Liver (tissue), 9 donors: Measurements from ENCODE around the gene ZNF766. TPM values are rescaled to one million over a fixed set of nuclear protein-coding genes. Genes with fewer than 3 reads are reported as not detected.

Source experiments
- DNase-seq: peaks from one replicate; pipeline ENCODE4 v3.0.0-alpha.2; 2017; ENCODE audit warnings: low spot score
- H3K27ac ChIP-seq, 2 donors: one replicate each; pipeline ENCODE4 v1.7.0; 2013; ENCODE audit warnings: inconsistent platforms in 2 of 2, low read length in 2 of 2, control low read depth in 1 of 2, low read depth in 1 of 2, mild to moderate bottlenecking in 1 of 2
- H3K27me3 ChIP-seq, 4 donors: one replicate each; pipeline versions ENCODE4 v1.6.1 to v1.7.0; 2013; ENCODE audit warnings: low read length in 3 of 4, inconsistent platforms in 1 of 4, mild to moderate bottlenecking in 1 of 4, moderate library complexity in 1 of 4; ENCODE audit not compliant: control insufficient read depth in 4 of 4, insufficient read depth in 4 of 4
- H3K36me3 ChIP-seq, 4 donors: one replicate each; pipeline versions ENCODE4 v1.6.1 to v1.7.0; 2013; ENCODE audit warnings: low read length in 3 of 4, mild to moderate bottlenecking in 3 of 4, low read depth in 1 of 4, moderate library complexity in 1 of 4; ENCODE audit not compliant: control insufficient read depth in 4 of 4, insufficient read depth in 3 of 4
- H3K4me1 ChIP-seq, 4 donors: one replicate each; pipeline versions ENCODE4 v1.6.1 to v1.7.0; 2013; ENCODE audit warnings: low read length in 3 of 4, mild to moderate bottlenecking in 3 of 4, moderate library complexity in 1 of 4; ENCODE audit not compliant: control insufficient read depth in 4 of 4, insufficient read depth in 4 of 4
- H3K4me3 ChIP-seq, 3 donors: one replicate each; pipeline versions ENCODE4 v1.6.1 to v1.7.0; 2013; ENCODE audit warnings: low read length in 3 of 3, control low read depth in 1 of 3, low read depth in 1 of 3, mild to moderate bottlenecking in 1 of 3
- H3K9ac ChIP-seq, 2 donors: one replicate each; pipeline ENCODE4 v1.7.0; 2013; ENCODE audit warnings: low read length in 2 of 2, mild to moderate bottlenecking in 2 of 2, moderate library complexity in 2 of 2, control low read depth in 1 of 2, low read depth in 1 of 2
- H3K9me3 ChIP-seq, 4 donors: one replicate each; pipeline versions ENCODE4 v1.6.1 to v1.7.0; 2013; ENCODE audit warnings: low read length in 3 of 4; ENCODE audit not compliant: control insufficient read depth in 4 of 4
- EGR1 ChIP-seq, 2 donors: IDR thresholded peaks; 2 replicates each; pipeline ENCODE4 v1.6.1; 2016 to 2018; ENCODE audit warnings: antibody characterized with exemption in 2 of 2, low read depth in 2 of 2
- FOXA1 ChIP-seq: IDR thresholded peaks from 2 replicates; pipeline ENCODE4 v1.6.1; 2016; ENCODE audit warnings: antibody characterized with exemption
- FOXA2 ChIP-seq: IDR thresholded peaks from 2 replicates; pipeline ENCODE4 v1.6.1; 2016; ENCODE audit warnings: antibody characterized with exemption
- GABPA ChIP-seq, 2 donors: IDR thresholded peaks in 1 of 2; conservative IDR thresholded peaks in 1 of 2; 2 replicates each; pipeline ENCODE4 v1.6.1; 2016; ENCODE audit warnings: antibody characterized with exemption in 2 of 2, mild to moderate bottlenecking in 1 of 2, moderate library complexity in 1 of 2
- HNF4A ChIP-seq, 2 donors: conservative IDR thresholded peaks; 2 replicates each; pipeline ENCODE4 v1.6.1; 2016; ENCODE audit warnings: antibody characterized with exemption in 2 of 2, mild to moderate bottlenecking in 2 of 2
- HNF4G ChIP-seq: IDR thresholded peaks from 2 replicates; pipeline ENCODE4 v1.6.1; 2016; ENCODE audit warnings: antibody characterized with exemption
- JUND ChIP-seq, 2 donors: IDR thresholded peaks; 2 replicates each; pipeline ENCODE4 v1.6.1; 2016; ENCODE audit warnings: antibody characterized with exemption in 2 of 2
- NR2F2 ChIP-seq: IDR thresholded peaks from 2 replicates; pipeline ENCODE4 v1.6.1; 2016; ENCODE audit warnings: antibody characterized with exemption
- RAD21 ChIP-seq, 2 donors: IDR thresholded peaks; 2 replicates each; pipeline ENCODE4 v1.6.1; 2016; ENCODE audit warnings: antibody characterized with exemption in 2 of 2, mild to moderate bottlenecking in 2 of 2
- RXRA ChIP-seq, 2 donors: IDR thresholded peaks; 2 replicates each; pipeline ENCODE4 v1.6.1; 2017 to 2018; ENCODE audit warnings: antibody characterized with exemption in 2 of 2, mild to moderate bottlenecking in 1 of 2
- SP1 ChIP-seq: IDR thresholded peaks from 2 replicates; pipeline ENCODE4 v1.6.1; 2018; ENCODE audit warnings: antibody characterized with exemption, mild to moderate bottlenecking
- TAF1 ChIP-seq: conservative IDR thresholded peaks from 2 replicates; pipeline ENCODE4 v1.6.1; 2016; ENCODE audit warnings: antibody characterized with exemption, mild to moderate bottlenecking
- YY1 ChIP-seq: IDR thresholded peaks from 2 replicates; pipeline ENCODE4 v1.6.1; 2016; ENCODE audit warnings: antibody characterized with exemption, mild to moderate bottlenecking
- WGBS: extraction: QIAGEN DNeasy Blood & Tissue Kit; methylation state at CpG from one replicate; pipeline ENCODE4 v1.1.7; 2013; 5-methylcytosine and 5-hydroxymethylcytosine counted together
- polyA plus RNA-seq, 2 donors: library from polyadenylated mRNA; stranded (reverse) in 1 of 2; unstranded in 1 of 2; fragments of 200-250 nt in 1 of 2; fragments of >200 nt in 1 of 2; fragmentation: Nextera tagmentation in 1 of 2; extraction: Ambion mirVana in 1 of 2; gene quantifications; one replicate each; pipeline versions ENCODE4 v1.2.1 to v1.2.3, GENCODE V29; 2013 to 2015
- total RNA-seq, 2 donors: library from RNA; depleted of rRNA; stranded (reverse); fragments of >200 nt; gene quantifications; one replicate each; pipeline ENCODE4 v1.2.3, GENCODE V29; 2014
- TF ChIP-seq, protein P1 (sequence below): fragments of 150-350 bp; IDR thresholded peaks from 2 replicates; pipeline ENCODE4 v1.5.1; 2017; ENCODE audit warnings: improper control_type of control experiment, low read depth, low read length; ENCODE audit not compliant: missing input control
- TF ChIP-seq, protein P2 (sequence below): IDR thresholded peaks from 2 replicates; pipeline ENCODE4 v1.6.1; 2016; ENCODE audit warnings: antibody characterized with exemption, mild to moderate bottlenecking
- TF ChIP-seq, protein P3 (sequence below): IDR thresholded peaks from 2 replicates; pipeline ENCODE4 v1.6.1; 2016; ENCODE audit warnings: antibody characterized with exemption
- TF ChIP-seq, protein P4 (sequence below): IDR thresholded peaks from 2 replicates; pipeline ENCODE4 v1.6.1; 2016; ENCODE audit warnings: antibody characterized with exemption
- TF ChIP-seq, protein P5 (sequence below): IDR thresholded peaks from 2 replicates; pipeline ENCODE4 v1.6.1; 2016; ENCODE audit warnings: antibody characterized with exemption
- donor health status: healthy.
- donor health status: healthy.
- donor health status: healthy.
- donor health status: healthy.
- donor health status: healthy.

The ZNF766 gene
- total and polyA plus RNA-seq, 4 donors = 1.6 to 4.9 (median 3.8) TPM

DNA sequence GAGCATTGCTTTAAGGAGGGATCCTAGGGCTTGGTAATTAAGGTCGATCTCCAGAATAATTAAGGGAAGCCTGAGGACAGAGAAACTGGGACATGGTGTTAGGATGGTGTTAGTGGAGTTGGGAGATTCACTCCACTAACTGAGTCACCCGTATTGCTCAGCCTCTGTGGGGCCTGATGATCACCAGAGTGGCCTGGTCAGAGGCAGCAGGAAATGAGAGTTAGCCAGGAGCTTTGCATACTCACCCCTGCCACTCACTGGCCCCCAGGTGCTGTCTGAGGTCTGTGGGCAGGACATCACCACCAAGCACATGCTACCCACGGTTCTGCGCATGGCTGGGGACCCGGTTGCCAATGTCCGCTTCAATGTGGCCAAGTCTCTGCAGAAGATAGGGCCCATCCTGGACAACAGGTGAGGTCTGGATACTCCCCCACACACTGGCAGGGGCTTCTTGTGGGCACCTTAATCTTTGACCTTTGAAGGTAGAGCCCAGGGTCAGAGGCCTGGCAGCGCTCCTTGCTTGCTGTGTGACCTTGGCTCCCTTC is 47.5 kb upstream of the ZNF766 start:
- H3K27ac ChIP-seq = no peak overlapping the region
- H3K4me1 ChIP-seq = no peaks in the 10 kb centered on the region
- H3K9me3 ChIP-seq = no peaks in the 10 kb centered on the region
- no peak overlapping the region for H3K4me3 ChIP-seq
- DNase-seq = no peak
- peaks cover 38 to 93% (median 91%) of the 10 kb centered on the region in 4 donors for H3K36me3 ChIP-seq
- H3K9ac ChIP-seq = no peak overlapping the region
- TF ChIP-seq JUND (IDR thresholded peaks at IDR 0.05) (no peak), EGR1 (IDR thresholded peaks at IDR 0.05; ENCODE audit: low read depth in 2 of 2) (no peak), SP1 (no peak), TAF1 (no peak), YY1 (no peak), HNF4G (no peak), HNF4A (conservative IDR thresholded peaks at IDR 0.05) (no peak), FOXA1 (no peak), RXRA (IDR thresholded peaks at IDR 0.05) (no peak), RAD21 (IDR thresholded peaks at IDR 0.05) (no peak), NR2F2 (no peak), FOXA2 (no peak)
- TF ChIP-seq, protein P1, sequence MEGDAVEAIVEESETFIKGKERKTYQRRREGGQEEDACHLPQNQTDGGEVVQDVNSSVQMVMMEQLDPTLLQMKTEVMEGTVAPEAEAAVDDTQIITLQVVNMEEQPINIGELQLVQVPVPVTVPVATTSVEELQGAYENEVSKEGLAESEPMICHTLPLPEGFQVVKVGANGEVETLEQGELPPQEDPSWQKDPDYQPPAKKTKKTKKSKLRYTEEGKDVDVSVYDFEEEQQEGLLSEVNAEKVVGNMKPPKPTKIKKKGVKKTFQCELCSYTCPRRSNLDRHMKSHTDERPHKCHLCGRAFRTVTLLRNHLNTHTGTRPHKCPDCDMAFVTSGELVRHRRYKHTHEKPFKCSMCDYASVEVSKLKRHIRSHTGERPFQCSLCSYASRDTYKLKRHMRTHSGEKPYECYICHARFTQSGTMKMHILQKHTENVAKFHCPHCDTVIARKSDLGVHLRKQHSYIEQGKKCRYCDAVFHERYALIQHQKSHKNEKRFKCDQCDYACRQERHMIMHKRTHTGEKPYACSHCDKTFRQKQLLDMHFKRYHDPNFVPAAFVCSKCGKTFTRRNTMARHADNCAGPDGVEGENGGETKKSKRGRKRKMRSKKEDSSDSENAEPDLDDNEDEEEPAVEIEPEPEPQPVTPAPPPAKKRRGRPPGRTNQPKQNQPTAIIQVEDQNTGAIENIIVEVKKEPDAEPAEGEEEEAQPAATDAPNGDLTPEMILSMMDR = no peak
- TF ChIP-seq, protein P2, sequence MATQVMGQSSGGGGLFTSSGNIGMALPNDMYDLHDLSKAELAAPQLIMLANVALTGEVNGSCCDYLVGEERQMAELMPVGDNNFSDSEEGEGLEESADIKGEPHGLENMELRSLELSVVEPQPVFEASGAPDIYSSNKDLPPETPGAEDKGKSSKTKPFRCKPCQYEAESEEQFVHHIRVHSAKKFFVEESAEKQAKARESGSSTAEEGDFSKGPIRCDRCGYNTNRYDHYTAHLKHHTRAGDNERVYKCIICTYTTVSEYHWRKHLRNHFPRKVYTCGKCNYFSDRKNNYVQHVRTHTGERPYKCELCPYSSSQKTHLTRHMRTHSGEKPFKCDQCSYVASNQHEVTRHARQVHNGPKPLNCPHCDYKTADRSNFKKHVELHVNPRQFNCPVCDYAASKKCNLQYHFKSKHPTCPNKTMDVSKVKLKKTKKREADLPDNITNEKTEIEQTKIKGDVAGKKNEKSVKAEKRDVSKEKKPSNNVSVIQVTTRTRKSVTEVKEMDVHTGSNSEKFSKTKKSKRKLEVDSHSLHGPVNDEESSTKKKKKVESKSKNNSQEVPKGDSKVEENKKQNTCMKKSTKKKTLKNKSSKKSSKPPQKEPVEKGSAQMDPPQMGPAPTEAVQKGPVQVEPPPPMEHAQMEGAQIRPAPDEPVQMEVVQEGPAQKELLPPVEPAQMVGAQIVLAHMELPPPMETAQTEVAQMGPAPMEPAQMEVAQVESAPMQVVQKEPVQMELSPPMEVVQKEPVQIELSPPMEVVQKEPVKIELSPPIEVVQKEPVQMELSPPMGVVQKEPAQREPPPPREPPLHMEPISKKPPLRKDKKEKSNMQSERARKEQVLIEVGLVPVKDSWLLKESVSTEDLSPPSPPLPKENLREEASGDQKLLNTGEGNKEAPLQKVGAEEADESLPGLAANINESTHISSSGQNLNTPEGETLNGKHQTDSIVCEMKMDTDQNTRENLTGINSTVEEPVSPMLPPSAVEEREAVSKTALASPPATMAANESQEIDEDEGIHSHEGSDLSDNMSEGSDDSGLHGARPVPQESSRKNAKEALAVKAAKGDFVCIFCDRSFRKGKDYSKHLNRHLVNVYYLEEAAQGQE = no peak
- TF ChIP-seq, protein P3, sequence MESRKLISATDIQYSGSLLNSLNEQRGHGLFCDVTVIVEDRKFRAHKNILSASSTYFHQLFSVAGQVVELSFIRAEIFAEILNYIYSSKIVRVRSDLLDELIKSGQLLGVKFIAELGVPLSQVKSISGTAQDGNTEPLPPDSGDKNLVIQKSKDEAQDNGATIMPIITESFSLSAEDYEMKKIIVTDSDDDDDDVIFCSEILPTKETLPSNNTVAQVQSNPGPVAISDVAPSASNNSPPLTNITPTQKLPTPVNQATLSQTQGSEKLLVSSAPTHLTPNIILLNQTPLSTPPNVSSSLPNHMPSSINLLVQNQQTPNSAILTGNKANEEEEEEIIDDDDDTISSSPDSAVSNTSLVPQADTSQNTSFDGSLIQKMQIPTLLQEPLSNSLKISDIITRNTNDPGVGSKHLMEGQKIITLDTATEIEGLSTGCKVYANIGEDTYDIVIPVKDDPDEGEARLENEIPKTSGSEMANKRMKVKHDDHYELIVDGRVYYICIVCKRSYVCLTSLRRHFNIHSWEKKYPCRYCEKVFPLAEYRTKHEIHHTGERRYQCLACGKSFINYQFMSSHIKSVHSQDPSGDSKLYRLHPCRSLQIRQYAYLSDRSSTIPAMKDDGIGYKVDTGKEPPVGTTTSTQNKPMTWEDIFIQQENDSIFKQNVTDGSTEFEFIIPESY = no peak
- TF ChIP-seq, protein P4, sequence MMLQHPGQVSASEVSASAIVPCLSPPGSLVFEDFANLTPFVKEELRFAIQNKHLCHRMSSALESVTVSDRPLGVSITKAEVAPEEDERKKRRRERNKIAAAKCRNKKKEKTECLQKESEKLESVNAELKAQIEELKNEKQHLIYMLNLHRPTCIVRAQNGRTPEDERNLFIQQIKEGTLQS = no peak
- WGBS = 97% methylated on average over 7 of the region's 7 CpGs
- no peaks in the 10 kb centered on the region for H3K27me3 ChIP-seq

DNA sequence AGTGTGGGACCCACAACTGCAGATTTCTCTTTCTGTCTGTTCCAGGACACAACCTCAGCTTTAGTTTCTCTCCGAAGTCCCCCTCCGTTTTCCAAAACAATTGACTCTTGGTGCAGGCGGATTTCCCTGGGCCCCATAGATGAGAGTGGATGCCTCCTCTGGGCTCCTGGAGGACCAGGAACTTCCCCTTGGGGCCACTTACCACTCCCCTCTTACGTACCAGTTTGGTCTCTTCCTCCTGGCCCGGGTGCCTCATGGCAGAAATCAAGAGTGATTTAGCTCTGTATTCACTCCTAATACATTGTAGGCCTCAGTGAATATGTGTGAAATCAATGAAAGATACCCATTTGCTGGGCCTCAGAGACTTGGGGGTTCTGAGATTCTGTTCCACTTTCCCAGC is 45.2 kb upstream of the ZNF766 start:
- DNase-seq = no peak
- WGBS = 96% methylated on average over 5 of the region's 5 CpGs

More for the DNA sequence above, 45.2 kb upstream of the ZNF766 start:
- Histone ChIP-seq H3K36me3 (peaks cover 34 to 90% (median 82%) of the 10 kb centered on the region in 4 donors), H3K4me3 (no peak overlapping the region), H3K27ac (no peak overlapping the region), H3K9me3 (no peaks in the 10 kb centered on the region), H3K27me3 (no peaks in the 10 kb centered on the region), H3K9ac (no peak overlapping the region), H3K4me1 (no peaks in the 10 kb centered on the region)
- TF ChIP-seq HNF4G (no peak), TAF1 (no peak), GABPA (IDR thresholded peaks at IDR 0.05 in 1 of 2, conservative IDR thresholded peaks at IDR 0.05 in 1 of 2) (no peak), NR2F2 (no peak), YY1 (no peak), FOXA2 (no peak), RXRA (IDR thresholded peaks at IDR 0.05) (no peak), SP1 (no peak), EGR1 (IDR thresholded peaks at IDR 0.05; ENCODE audit: low read depth in 2 of 2) (no peak)
- TF ChIP-seq, protein P4 = no peak
- TF ChIP-seq, protein P1 = no peak
- TF ChIP-seq, protein P5, sequence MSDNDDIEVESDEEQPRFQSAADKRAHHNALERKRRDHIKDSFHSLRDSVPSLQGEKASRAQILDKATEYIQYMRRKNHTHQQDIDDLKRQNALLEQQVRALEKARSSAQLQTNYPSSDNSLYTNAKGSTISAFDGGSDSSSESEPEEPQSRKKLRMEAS = no peak
- TF ChIP-seq, protein P3 = no peak
